ENCODE results near the gene CEP164.

CEP164 gene

DNA sequence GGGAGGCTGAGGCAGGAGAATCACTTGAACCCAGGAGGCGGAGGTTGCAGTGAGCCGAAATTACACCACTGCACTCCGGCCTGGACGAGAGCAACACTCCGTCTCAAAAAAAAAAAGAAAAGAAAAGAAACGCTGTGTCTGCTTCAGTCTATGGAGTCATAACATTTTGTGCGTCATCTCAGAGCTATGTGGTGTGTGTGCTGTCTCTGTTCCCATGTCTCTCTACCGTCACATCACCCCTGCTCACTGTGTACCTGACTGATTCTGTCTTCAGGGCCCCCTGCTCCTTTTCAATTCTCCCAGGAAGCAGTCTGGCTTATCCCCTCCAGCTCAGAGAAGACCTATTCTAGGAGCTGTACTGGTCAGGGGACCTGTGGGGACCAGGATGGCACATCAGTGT, 29.5 kb upstream of the CEP164 start:
- no peak for ATAC-seq
- no peak overlapping the region for H3K27ac Mint-ChIP-seq
- no peaks in the 10 kb centered on the region for H3K27me3 Mint-ChIP-seq
- no peaks in the 10 kb centered on the region for H3K36me3 Mint-ChIP-seq (ENCODE audit: low read depth)
- H3K4me3 Mint-ChIP-seq: no peak overlapping the region
- H3K9me3 Mint-ChIP-seq: no peaks in the 10 kb centered on the region
- DNase-seq: no peak
- no peaks in the 10 kb centered on the region for H3K4me1 Mint-ChIP-seq

DNA sequence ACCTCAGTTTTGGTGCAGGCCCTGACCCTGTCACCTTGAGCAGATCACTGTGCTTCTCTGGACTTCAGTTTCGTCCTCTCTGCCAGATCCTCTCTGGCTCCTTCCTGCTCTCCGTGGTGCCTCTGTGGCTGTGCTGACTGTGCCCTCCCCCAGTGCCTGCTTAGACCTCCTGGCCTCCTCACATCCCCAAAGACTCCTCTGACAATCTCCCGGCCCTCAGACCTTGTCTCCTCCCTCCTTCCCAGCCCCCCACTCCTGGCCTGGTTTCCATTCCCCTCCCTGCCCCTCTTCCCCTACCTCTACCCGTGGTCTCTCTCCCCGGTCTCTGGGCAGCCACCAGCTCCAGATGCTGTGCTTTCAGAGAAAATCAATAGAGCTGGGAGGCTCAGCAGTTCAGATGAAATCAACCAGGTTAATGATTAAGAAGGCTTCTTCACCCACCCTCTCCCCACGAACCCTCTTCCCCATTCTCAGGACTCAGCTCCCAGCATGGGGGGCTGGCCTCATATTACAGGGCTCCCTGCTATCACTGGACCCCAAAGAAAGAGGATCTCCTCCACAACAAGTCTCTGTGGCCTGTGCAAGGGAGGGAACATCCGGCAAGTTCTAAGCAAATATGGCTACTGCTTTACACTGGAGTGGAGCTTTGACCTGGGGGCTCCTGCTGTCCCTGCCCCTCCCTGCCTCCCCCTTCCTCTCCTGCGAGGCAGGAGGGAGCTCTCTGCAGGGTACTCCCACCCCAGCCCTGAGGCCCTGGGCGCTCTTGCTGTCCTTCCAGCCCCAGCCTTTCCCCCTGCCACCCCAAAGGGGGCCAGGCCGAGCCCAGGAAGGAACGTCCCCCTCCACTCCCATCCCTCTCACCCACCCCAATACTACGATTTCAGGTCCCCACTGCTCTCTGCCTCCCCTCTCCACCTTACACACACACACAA, 28.0 kb upstream of the CEP164 start:
- H3K27ac Mint-ChIP-seq: no peak overlapping the region
- no peak for ATAC-seq
- no peaks in the 10 kb centered on the region for H3K27me3 Mint-ChIP-seq

DNA sequence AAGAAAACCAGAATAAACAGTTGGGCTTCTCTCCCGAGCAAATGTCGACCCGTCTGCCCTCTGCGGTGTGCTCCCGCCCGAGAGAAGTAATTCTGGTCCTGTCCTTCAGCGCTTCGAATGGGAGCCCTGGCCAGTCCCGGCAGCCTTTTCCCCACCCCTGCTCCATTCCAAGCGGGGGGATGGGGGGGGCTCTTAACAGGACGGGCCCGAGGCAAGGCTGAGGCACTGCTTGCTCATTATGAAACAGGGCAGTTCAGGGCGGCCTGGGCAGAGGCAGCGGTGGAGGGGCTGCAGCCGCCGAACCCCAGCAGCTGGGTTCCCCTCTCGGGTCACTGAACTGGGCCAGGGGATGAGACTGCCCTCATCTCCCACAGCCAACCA, 27.4 kb upstream of the CEP164 start:
- Mint-ChIP-seq H3K36me3 (ENCODE audit: low read depth) (no peaks in the 10 kb centered on the region), H3K9me3 (no peaks in the 10 kb centered on the region), H3K27me3 (no peaks in the 10 kb centered on the region), H3K4me1 (no peaks in the 10 kb centered on the region), H3K4me3 (no peak overlapping the region), H3K27ac (no peak overlapping the region)
- DNase-seq (no peak), ATAC-seq (no peak)

More for the DNA sequence above, 28.0 kb upstream of the CEP164 start:
- no peak for DNase-seq
- Mint-ChIP-seq H3K4me3 (no peak overlapping the region), H3K36me3 (ENCODE audit: low read depth) (no peaks in the 10 kb centered on the region), H3K4me1 (no peaks in the 10 kb centered on the region), H3K9me3 (no peaks in the 10 kb centered on the region)

DNA sequence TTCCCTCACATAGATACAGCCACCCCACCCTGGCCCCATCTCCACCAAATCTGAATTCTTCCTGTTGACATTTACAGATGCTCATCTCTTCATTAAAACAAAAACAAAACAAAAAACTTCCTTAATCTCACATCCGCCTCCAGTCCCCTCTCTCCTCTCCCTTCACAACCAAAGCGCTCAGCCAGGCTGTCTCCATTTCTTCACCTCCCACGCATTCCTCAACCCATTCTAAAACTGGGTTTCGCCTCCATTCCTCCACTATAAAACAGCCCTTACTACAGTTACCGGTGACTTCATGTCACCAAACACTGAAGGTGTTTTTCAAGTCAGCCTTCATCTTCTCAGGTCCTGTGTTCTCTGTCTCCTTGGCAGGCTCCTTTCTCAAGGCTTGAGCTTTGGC, 26.9 kb upstream of the CEP164 start:
- no peaks in the 10 kb centered on the region for H3K4me1 Mint-ChIP-seq
- DNase-seq: no peak
- ATAC-seq: no peak
- H3K27ac Mint-ChIP-seq: peak overlapping the region; percentile 10
- no peaks in the 10 kb centered on the region for H3K36me3 Mint-ChIP-seq (ENCODE audit: low read depth)
- no peaks in the 10 kb centered on the region for H3K9me3 Mint-ChIP-seq
- no peak overlapping the region for H3K4me3 Mint-ChIP-seq
- no peaks in the 10 kb centered on the region for H3K27me3 Mint-ChIP-seq

DNA sequence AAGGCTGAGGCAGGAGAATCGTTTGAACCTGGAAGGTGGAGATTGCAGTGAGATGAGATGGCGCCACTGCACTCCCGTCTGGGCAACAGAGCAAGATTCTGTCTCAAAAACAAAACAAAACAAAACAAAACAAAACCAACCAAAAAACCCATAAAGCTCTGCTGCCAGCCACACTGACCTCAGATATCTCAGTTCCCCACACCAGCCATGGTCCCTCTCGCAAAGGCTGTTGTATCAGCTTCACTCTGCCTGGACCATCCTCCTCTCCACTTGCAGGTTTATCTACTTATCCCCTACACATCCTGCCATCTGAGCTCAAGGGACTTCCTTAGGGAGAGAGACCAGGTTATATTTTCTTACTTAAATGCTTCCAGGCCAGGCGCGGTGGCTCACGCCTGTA, 25.4 kb upstream of the CEP164 start:
- H3K9me3 Mint-ChIP-seq: no peaks in the 10 kb centered on the region
- no peak overlapping the region for H3K27ac Mint-ChIP-seq
- no peaks in the 10 kb centered on the region for H3K27me3 Mint-ChIP-seq
- no peak overlapping the region for H3K4me3 Mint-ChIP-seq
- H3K4me1 Mint-ChIP-seq: no peaks in the 10 kb centered on the region
- ATAC-seq (no peak), DNase-seq (no peak)
- H3K36me3 Mint-ChIP-seq (ENCODE audit: low read depth): no peaks in the 10 kb centered on the region

DNA sequence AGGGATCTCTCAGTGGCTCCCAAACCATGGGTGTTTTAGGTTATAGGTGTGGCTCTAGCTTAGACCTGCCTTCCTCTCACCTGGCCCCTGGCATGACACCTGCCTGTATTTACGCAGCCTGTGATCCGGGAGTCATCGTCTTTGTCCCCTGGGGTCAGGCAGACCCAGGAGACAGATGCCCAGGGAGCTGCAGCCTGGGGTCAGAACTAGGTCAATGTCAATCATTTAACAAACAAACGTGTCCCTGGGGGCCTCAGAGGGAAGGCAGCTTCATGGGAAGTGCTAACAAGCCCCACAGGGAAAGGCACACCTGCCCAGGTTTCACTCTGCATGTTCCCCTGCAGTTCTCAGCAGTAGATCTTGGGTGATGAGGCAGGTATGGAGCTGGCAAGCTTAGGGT, 24.6 kb upstream of the CEP164 start:
- H3K27me3 Mint-ChIP-seq: no peaks in the 10 kb centered on the region
- no peaks in the 10 kb centered on the region for H3K9me3 Mint-ChIP-seq
- no peaks in the 10 kb centered on the region for H3K36me3 Mint-ChIP-seq (ENCODE audit: low read depth)
- no peak overlapping the region for H3K27ac Mint-ChIP-seq
- DNase-seq (no peak), ATAC-seq (no peak)
- H3K4me3 Mint-ChIP-seq: no peak overlapping the region
- H3K4me1 Mint-ChIP-seq: no peaks in the 10 kb centered on the region

DNA sequence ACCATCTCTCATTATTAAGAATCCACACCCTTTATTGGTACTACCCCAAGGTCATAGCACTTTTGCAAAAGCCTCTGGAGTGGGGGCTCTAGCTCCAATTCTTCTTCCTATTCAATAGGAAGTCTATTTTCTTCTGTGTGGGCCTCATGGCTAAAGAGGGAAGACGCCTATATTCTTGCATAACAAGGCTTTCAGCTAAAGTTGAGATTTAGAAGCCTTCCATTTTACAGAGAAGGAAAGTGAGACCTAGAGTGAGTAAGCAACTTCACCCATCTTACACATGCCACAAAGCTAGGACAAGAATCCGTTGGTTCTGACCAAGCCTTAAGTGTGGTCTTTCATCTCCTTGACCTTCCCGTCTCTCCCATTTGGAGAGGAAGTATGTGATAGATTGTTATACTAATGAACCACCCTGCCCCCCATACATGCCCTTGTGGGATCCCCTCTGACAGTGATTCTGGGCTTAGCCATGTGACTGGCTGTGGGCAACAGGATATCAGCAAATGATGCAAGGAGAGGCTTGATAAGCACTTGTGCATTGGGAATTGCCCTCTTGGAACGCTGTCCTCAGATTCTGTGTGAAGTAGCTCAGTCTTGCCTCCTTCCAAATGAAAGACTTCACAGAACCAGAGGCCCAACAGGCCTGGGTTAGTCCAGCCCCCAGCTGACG, 23.9 kb upstream of the CEP164 start:
- H3K27ac Mint-ChIP-seq: no peak overlapping the region
- H3K27me3 Mint-ChIP-seq: no peaks in the 10 kb centered on the region

DNA sequence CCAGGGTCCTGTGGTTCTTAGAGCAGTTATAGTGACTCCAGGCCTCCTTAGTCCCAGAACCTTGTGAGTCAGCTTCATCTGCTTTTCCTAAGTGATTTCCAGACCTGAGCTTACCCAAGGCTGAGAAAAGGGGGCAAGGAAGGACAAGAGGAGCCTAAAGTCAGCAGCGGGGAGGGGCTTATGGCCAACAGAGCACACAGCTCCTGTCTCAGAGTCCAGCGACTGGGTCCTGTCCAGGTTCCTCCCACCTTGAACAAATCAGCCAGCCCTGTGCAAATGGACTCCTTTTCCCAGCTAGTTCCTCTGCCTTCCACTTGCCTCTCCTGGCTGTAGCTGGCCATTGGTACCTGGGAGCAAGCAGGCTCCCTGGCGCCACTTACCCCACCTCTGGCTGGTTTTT, 22.5 kb upstream of the CEP164 start:
- H3K27me3 Mint-ChIP-seq: peaks cover 5% of the 10 kb centered on the region
- no peak for ATAC-seq
- H3K4me1 Mint-ChIP-seq: no peaks in the 10 kb centered on the region
- H3K36me3 Mint-ChIP-seq (ENCODE audit: low read depth): no peaks in the 10 kb centered on the region
- no peak overlapping the region for H3K4me3 Mint-ChIP-seq
- H3K27ac Mint-ChIP-seq: no peak overlapping the region
- no peak for DNase-seq
- H3K9me3 Mint-ChIP-seq: no peaks in the 10 kb centered on the region

More for the DNA sequence above, 23.9 kb upstream of the CEP164 start:
- Mint-ChIP-seq H3K4me3 (no peak overlapping the region), H3K4me1 (no peaks in the 10 kb centered on the region), H3K9me3 (no peaks in the 10 kb centered on the region), H3K36me3 (ENCODE audit: low read depth) (no peaks in the 10 kb centered on the region)
- DNase-seq: no peak
- ATAC-seq: no peak

DNA sequence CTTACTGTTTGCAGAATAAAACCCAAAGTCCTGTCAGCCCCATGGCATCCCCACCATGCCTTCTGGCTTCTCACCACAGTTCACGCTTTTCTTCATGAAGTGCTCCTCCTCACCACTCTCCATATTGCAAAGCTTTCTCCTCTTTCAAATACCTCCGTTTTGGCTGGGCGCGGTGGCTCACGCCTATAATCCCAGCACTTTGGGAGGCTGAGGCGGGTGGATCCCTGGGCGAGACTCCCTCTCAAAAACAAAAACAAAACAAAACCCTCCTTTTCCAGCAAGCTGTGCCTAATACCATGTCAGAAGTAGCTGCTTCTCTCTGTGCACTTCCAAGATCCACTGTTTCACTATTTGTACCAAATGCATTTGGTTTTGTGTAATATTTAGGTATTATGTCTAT, 18.3 kb upstream of the CEP164 start:
- Mint-ChIP-seq H3K36me3 (ENCODE audit: low read depth) (no peaks in the 10 kb centered on the region), H3K4me1 (no peaks in the 10 kb centered on the region), H3K27ac (no peak overlapping the region), H3K9me3 (no peaks in the 10 kb centered on the region), H3K4me3 (no peak overlapping the region), H3K27me3 (peaks cover 9% of the 10 kb centered on the region)
- no peak for ATAC-seq
- DNase-seq: no peak

DNA sequence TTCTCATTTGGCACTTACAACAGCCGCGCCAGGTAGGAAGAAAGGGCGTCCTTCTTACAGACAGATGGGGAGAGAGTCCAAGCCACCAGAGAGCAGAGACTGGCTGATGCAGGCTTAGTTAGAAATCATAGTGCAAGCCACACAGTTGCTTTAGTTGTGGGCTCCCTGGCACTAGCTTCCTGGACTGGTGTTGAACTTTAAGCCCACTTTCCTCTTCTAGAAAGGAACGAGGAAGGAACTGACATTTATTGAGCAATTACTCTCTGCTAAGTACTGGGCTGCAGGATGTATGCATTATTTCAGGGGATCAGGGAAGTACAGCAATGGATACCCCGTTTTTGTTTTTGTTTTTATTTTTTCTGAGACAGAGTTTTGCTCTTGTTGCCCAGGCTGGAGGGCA, 14.6 kb upstream of the CEP164 start:
- Mint-ChIP-seq H3K4me1 (peaks cover 12% of the 10 kb centered on the region), H3K36me3 (ENCODE audit: low read depth) (no peaks in the 10 kb centered on the region), H3K9me3 (no peaks in the 10 kb centered on the region), H3K4me3 (no peak overlapping the region), H3K27ac (no peak overlapping the region), H3K27me3 (peaks cover 33% of the 10 kb centered on the region)
- DNase-seq: no peak
- no peak for ATAC-seq

DNA sequence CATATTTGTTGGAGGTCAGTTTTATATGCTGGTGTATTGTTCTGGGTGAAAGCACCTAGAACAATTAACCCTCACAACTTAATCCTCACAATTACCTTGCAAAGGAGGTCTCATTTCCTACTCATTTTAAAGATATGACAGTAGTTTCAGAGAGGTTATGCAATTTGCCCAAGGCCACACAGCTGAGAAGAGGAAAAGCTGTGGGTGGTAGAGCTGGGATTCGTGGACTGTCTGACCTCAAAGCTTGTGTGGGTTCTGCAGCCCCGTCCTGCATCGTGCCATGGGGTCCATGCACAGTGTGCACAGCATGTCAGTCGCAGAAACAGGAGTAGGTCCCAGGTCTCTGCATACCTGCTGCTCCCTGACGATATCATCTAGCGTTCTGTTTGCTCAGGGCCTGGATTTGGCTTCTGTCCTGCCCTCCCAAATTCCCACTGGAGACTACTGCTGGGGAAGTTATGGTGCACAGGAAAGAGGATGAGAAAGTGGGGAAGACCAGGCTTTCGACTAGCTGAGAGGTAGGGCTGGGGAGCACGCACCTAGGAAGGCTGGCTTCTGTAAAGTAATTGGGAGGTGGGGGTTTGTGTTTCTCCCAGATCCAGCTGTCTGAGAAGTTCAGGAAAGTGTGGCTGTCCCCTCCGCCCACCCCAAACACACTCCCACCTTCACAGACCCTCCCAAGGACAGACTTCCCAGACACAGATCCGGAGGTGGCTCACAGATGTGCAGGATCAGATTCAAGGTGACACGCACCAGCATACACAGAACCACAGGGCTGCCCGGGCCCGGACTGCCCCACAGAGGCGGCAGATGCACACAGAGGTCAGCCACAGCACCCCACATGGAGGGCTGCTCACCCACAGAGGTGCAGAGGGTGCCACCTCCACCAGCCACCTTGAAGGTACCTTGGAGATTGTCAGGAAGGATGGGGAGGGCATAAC, 13.6 kb upstream of the CEP164 start:
- peaks cover 12% of the 10 kb centered on the region for H3K4me1 Mint-ChIP-seq
- H3K4me3 Mint-ChIP-seq: peak overlapping the region; percentile 24
- peaks cover 38% of the 10 kb centered on the region for H3K27me3 Mint-ChIP-seq
- no peaks in the 10 kb centered on the region for H3K9me3 Mint-ChIP-seq
- H3K36me3 Mint-ChIP-seq (ENCODE audit: low read depth): no peaks in the 10 kb centered on the region
- no peak for DNase-seq
- no peak for ATAC-seq
- no peak overlapping the region for H3K27ac Mint-ChIP-seq

DNA sequence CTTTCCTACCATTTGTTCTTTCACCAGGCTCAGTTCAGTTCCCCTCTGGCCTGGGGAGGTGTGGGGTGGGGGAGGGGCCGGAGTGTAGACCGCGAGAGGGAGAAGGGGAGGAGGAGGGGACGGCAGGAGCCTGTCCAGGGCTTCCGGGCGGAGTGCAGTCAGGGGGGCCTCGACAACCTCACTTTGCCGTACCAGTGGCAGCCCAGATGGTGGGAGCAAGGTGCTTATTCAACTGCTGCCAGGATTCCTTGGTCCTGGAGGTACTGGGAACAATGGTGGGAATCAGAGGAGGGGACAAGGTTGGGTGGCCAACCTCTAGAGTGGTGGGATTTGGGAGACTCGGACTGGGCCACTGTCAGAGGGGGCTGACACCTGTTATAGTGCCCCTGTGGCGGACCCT, 12.8 kb upstream of the CEP164 start:
- DNase-seq (no peak), ATAC-seq (no peak)
- peaks cover 33% of the 10 kb centered on the region for H3K27me3 Mint-ChIP-seq
- peak overlapping the region; percentile 63 for H3K4me3 Mint-ChIP-seq
- no peaks in the 10 kb centered on the region for H3K9me3 Mint-ChIP-seq
- no peak overlapping the region for H3K27ac Mint-ChIP-seq
- peaks cover 12% of the 10 kb centered on the region for H3K4me1 Mint-ChIP-seq
- H3K36me3 Mint-ChIP-seq (ENCODE audit: low read depth): no peaks in the 10 kb centered on the region

DNA sequence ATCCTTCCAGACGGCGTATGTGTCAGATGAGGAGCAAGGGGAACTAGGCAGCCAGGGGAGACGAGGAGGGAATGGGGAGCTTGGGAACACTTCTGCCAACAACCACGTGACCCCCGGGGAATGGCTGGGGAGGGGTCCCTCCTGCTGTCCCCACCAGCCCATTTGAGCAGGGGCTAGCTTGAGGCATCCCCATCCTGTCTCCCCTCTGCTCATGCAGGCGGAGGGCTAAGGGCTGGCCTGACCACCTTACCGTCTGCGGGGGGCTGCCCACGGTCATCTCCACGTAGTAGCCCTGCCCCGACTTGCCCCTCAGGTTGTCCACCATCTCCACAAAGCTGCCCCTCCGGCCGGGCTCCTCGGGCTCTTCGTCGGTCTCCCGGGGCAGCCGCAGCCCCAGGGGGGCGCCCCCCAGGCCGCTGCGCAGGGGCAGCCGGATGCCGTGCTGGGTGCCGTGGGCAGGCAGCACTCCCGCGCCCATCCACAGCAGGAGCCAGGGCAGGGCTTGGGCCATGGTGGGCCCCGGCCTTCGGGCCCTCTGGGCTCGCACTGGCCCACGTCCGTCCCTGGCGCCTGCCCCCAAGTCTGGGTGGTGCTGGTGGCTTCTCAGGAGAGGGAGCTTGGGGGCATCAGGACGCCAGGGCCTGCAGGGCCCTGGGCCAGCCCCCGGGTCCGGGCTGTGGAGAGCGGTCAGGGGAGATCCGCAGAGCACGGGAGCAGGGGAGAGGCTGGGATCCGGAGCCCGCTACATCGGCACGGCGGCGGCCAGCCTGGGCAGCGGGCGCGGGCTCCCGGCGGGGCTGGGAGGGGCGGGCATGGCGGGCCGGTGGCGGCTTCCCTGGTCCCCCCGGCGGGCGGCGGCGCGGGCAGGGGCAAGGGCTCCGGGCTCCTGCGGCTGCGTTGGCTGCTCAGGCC, 12.1 kb upstream of the CEP164 start:
- ATAC-seq (peak; percentile 82), DNase-seq (peak; percentile 27)
- Mint-ChIP-seq H3K27me3 (peaks cover 33% of the 10 kb centered on the region), H3K4me3 (peak overlapping the region; percentile 75), H3K9me3 (no peaks in the 10 kb centered on the region), H3K4me1 (peaks cover 12% of the 10 kb centered on the region), H3K36me3 (ENCODE audit: low read depth) (no peaks in the 10 kb centered on the region), H3K27ac (no peak overlapping the region)
